Vagina (tissue), 2 donors: ENCODE measurements around the gene FAM234B. TPM values are rescaled to one million over a fixed set of nuclear protein-coding genes. Genes with fewer than 3 reads are reported as not detected.
"Not testable (repeated sequence)": the region's sequence is repeated elsewhere in the genome, so short reads cannot be mapped to it uniquely, and the experiment has no call there.

Experiments used
- DNase-seq, 2 donors: peaks; one replicate each; pipeline ENCODE4 v3.0.0-alpha.2; 2017; ENCODE audit errors: extremely low spot score in 2 of 2
- H3K27ac ChIP-seq: fragments of 200-600 bp; sonication (generic); one replicate; pipeline ENCODE4 v1.5.1; 2019
- H3K27me3 ChIP-seq: fragments of 200-600 bp; sonication (generic); one replicate; pipeline ENCODE4 v1.5.1; 2019
- H3K36me3 ChIP-seq, 2 donors: fragments of 200-600 bp; sonication (generic); one replicate each; pipeline ENCODE4 v1.5.1; 2017 to 2019
- H3K4me1 ChIP-seq: fragments of 200-600 bp; sonication (generic); one replicate; pipeline ENCODE4 v1.5.1; 2019
- H3K4me3 ChIP-seq, 2 donors: fragments of 200-600 bp; sonication (generic); 1 replicate in 1 of 2; 2 replicates in 1 of 2; pipeline ENCODE4 v1.5.1; 2016 to 2019
- H3K9me3 ChIP-seq: fragments of 200-600 bp; sonication (generic); one replicate; pipeline ENCODE4 v1.5.1; 2019
- POLR2A ChIP-seq, 2 donors: fragments of 450-650 bp; IDR thresholded peaks; one replicate each; pipeline ENCODE4 v1.6.1; 2017; ENCODE audit warnings: antibody characterized with exemption in 2 of 2, mild to moderate bottlenecking in 2 of 2, moderate library complexity in 2 of 2
- POLR2AphosphoS5 ChIP-seq, 2 donors: sonication (generic); formaldehyde crosslinking; IDR thresholded peaks; one replicate each; pipeline ENCODE4 v1.9.0; 2017; ENCODE audit warnings: antibody characterized with exemption in 2 of 2, mild to moderate bottlenecking in 2 of 2, low read depth in 1 of 2; ENCODE audit not compliant: insufficient read depth in 1 of 2
- intact Hi-C: fragments of 100-400 bp; cut with DNase I; formaldehyde crosslinking; loops from one replicate; pipeline ENCODE4 v1.15.1; 2023
- total RNA-seq: library from RNA; depleted of rRNA; stranded (reverse); fragments of >200 nt; gene quantifications from one replicate; pipeline ENCODE4 v1.2.3, GENCODE V29; 2016
- TF ChIP-seq, protein P1 (sequence below), 3 experiments: fragments of 450-650 bp in 2 of 3; fragments of 200-600 bp in 1 of 3; sonication (generic) in 1 of 3; IDR thresholded peaks; one replicate each; pipeline ENCODE4 v1.5.1; 2017 to 2019; ENCODE audit warnings: antibody characterized with exemption in 3 of 3, mild to moderate bottlenecking in 2 of 3, moderate library complexity in 2 of 3

The FAM234B gene
- total RNA-seq, 1 donor from 2014 or later: 11.0 TPM

DNA sequence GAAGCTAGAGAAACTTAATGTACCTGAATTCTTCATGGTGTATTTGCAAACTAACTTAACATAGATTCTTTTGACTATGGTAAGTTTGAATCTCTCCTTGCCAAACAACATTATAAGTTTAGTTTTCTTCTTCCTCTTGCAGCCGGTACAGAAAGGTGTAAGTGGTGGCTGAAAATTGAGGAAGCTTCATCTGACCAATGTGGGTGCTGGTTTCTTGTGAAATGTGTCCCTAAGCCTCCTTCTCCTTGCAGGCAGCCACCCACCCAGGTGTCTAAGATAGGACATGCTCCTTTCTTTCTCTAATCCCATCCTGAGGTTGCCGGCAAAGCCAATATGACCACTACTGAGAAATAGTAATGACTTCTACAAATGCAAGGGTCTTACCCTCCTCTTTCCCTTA is 38.7 kb downstream of the FAM234B start:
- Histone ChIP-seq H3K9me3 (no peaks in the 10 kb centered on the region), H3K4me1 (peaks cover 7% of the 10 kb centered on the region), H3K36me3 (no peaks in the 10 kb centered on the region), H3K4me3 (no peak overlapping the region), H3K27me3 (no peaks in the 10 kb centered on the region), H3K27ac (no peak overlapping the region)
- DNase-seq: no peak
- TF ChIP-seq POLR2A (IDR thresholded peaks at IDR 0.05) (no peak), POLR2AphosphoS5 (IDR thresholded peaks at IDR 0.05; ENCODE audit: insufficient read depth in 1 of 2, low read depth in 1 of 2) (no peak)
- TF ChIP-seq, protein P1, sequence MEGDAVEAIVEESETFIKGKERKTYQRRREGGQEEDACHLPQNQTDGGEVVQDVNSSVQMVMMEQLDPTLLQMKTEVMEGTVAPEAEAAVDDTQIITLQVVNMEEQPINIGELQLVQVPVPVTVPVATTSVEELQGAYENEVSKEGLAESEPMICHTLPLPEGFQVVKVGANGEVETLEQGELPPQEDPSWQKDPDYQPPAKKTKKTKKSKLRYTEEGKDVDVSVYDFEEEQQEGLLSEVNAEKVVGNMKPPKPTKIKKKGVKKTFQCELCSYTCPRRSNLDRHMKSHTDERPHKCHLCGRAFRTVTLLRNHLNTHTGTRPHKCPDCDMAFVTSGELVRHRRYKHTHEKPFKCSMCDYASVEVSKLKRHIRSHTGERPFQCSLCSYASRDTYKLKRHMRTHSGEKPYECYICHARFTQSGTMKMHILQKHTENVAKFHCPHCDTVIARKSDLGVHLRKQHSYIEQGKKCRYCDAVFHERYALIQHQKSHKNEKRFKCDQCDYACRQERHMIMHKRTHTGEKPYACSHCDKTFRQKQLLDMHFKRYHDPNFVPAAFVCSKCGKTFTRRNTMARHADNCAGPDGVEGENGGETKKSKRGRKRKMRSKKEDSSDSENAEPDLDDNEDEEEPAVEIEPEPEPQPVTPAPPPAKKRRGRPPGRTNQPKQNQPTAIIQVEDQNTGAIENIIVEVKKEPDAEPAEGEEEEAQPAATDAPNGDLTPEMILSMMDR (IDR thresholded peaks at IDR 0.05): no peak
- intact Hi-C loops: no loop called here

DNA sequence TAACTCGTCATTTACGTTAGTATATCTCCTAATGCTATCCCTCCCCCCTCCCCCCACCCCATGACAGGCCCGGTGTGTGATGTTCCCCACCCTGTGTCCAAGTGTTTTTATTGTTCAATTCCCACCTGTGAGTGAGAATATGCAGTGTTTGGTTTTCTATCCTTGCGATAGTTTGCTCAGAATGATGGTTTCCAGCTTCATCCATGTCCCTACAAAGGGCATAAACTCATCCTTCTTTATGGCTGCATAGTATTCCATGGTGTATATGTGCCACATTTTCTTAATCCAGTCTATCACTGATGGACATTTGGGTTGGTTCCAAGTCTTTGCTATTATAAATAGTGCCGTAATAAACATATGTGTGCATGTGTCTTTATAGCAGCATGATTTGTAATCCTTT is 39.5 kb downstream of the FAM234B start:
- H3K4me3 ChIP-seq, intact Hi-C loops, H3K27me3 ChIP-seq, H3K27ac ChIP-seq, DNase-seq, H3K36me3 ChIP-seq, H3K9me3 ChIP-seq, H3K4me1 ChIP-seq: not testable (repeated sequence)

DNA sequence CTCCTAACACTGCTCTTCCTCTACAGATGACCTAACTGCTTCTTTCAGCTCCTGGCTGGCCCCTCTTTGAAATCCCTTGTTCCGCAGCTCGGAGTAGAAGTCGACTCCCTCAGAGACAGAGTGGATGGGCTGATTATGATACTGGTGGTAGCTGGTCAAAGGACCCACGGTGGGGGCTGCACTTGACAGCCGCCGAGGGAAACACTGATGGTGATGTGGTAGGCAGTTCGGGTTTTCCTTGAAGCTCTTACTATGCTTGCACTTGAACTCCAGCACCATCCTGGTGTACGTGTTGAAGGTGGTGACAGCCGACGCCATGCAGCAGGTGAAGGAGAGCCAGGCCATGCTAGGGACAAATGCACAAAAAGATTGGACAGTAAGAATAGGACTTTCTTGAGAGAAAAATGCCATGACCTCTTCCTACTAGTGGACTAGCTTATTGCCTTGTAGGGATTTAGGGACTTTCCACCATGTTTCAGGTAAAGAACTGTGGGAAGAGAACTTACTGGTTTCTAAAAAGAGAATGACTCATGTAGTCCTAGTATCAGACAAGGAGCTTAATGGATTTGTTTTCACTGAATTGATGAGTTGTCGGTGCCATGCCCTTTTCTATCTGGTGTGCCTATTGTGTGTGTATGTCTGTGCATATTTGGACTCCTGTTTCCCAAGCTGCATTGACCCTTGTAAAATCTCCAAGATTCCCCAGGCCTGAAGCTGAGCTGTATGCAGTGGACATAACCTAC is 40.9 kb downstream of the FAM234B start:
- H3K4me1 ChIP-seq: peaks cover 7% of the 10 kb centered on the region
- H3K27ac ChIP-seq: no peak overlapping the region
- intact Hi-C loops: no loop called here
- H3K9me3 ChIP-seq: no peaks in the 10 kb centered on the region
- no peaks in the 10 kb centered on the region for H3K27me3 ChIP-seq
- no peak for TF ChIP-seq POLR2A (IDR thresholded peaks at IDR 0.05)
- no peak for TF ChIP-seq POLR2AphosphoS5 (IDR thresholded peaks at IDR 0.05; ENCODE audit: insufficient read depth in 1 of 2, low read depth in 1 of 2)
- TF ChIP-seq, protein P1 (IDR thresholded peaks at IDR 0.05): no peak
- no peak overlapping the region for H3K4me3 ChIP-seq
- no peaks in the 10 kb centered on the region for H3K36me3 ChIP-seq
- peak in 1 of 2 donors; percentile 83 for DNase-seq

DNA sequence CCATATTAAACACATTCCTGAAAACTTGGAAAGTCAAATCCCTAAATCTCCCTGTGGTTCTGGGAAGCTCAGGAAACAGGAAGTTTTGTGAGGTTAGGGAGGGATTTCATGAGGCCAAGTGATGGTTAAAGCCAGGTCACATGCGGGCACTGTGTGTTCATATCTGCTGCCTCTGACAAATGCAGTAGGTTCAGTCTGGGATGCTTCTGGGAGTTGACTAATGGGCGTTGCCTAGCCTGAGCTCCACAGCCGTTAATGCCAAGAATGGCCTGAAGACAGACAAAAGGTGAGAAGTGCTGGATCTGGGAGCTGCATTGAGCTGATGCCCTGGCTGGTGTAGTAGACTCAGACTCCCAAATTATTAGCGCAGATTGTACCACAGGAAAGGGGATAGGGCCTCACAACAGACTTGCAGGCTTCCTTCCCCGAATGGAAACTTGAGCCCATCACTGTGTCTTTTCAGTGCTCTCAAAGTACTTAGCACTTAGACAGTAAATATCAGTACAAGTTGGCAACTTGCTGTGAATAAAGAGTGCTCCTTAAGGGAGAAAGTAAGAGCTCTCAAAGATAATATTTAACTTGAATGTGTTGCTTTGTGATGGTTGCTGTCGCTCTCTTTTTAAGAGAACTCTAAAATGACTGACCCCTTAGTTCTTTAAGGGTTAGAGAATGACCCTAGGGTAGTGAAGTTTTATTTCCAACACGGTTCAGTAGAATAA is 41.9 kb downstream of the FAM234B start:
- no peak overlapping the region for H3K27ac ChIP-seq
- H3K4me3 ChIP-seq: no peak overlapping the region
- intact Hi-C loops: loop anchor here (1.0 kb wide), 1 partner anchor 43 kb away; no protein-coding TSS in a partner anchor
- no peaks in the 10 kb centered on the region for H3K9me3 ChIP-seq
- DNase-seq: no peak
- H3K4me1 ChIP-seq: peaks cover 7% of the 10 kb centered on the region
- H3K27me3 ChIP-seq: no peaks in the 10 kb centered on the region
- H3K36me3 ChIP-seq: no peaks in the 10 kb centered on the region
- TF ChIP-seq POLR2AphosphoS5 (IDR thresholded peaks at IDR 0.05; ENCODE audit: insufficient read depth in 1 of 2, low read depth in 1 of 2): no peak
- no peak for TF ChIP-seq POLR2A (IDR thresholded peaks at IDR 0.05)

DNA sequence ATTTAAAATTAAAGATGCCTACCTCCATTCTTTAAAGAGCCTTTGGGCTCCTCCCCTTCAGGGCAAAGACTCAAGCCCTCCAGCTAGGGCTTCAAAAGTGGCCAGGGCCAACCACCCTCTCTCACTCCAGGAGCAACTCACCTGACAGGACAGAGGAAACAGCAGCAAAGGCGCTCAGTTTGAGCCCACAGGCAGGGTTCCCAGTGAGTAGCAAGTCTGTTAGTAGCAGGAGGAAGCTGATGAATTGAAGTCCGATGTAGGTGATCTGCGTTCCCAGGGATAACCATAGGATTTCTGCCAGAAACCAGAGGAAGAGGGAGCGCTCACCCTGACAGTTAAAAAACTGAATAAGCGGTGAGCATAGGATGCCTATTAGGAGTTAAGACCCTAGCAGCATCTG is 43.6 kb downstream of the FAM234B start:
- Histone ChIP-seq H3K27ac (no peak overlapping the region), H3K4me1 (peaks cover 7% of the 10 kb centered on the region), H3K9me3 (no peaks in the 10 kb centered on the region), H3K27me3 (no peaks in the 10 kb centered on the region), H3K4me3 (no peak overlapping the region), H3K36me3 (no peaks in the 10 kb centered on the region)
- TF ChIP-seq, protein P1 (IDR thresholded peaks at IDR 0.05): no peak
- TF ChIP-seq POLR2AphosphoS5 (IDR thresholded peaks at IDR 0.05; ENCODE audit: insufficient read depth in 1 of 2, low read depth in 1 of 2): no peak
- no peak for TF ChIP-seq POLR2A (IDR thresholded peaks at IDR 0.05)
- DNase-seq: no peak
- intact Hi-C loops: no loop called here

DNA sequence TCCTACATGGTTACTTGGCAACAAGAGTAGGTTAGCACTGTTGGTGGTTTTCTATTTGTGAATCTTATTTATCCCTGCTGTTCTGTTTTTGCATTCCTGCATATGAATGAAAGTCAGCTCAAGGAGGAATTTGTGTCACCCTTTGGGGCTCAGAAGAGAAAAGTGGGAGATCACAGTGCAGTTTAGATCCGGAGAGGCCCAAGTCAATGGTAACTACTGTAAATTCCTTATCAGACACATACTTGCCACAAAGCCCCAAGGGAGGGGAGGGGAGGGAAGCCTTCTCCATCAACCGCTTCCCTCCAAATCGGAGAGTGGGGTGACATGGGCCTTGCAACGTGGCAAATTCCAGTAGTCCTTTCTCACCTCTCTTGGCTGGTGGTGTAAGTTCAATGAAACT is 44.3 kb downstream of the FAM234B start:
- intact Hi-C loops: no loop called here
- TF ChIP-seq POLR2A (IDR thresholded peaks at IDR 0.05) (no peak), POLR2AphosphoS5 (IDR thresholded peaks at IDR 0.05; ENCODE audit: insufficient read depth in 1 of 2, low read depth in 1 of 2) (no peak)
- TF ChIP-seq, protein P1 (IDR thresholded peaks at IDR 0.05): no peak
- Histone ChIP-seq H3K4me1 (peaks cover 7% of the 10 kb centered on the region), H3K27ac (no peak overlapping the region), H3K9me3 (no peaks in the 10 kb centered on the region), H3K36me3 (no peaks in the 10 kb centered on the region), H3K27me3 (no peaks in the 10 kb centered on the region), H3K4me3 (no peak overlapping the region)
- no peak for DNase-seq
